GM19395 (cell line): ENCODE data around the gene CYP4X1.
"Not testable (repeated sequence)": the region's sequence is repeated elsewhere in the genome, so short reads cannot be mapped to it uniquely, and the experiment has no call there.

Experiments
- ATAC-seq: cut with Tn5 transposase; IDR thresholded peaks from one replicate; pipeline ENCODE4 v1.9.1; 2021; ENCODE audit warnings: mild to moderate bottlenecking, moderate library complexity; ENCODE audit not compliant: unreplicated experiment

The CYP4X1 gene

GRCh38 chr1:47023268-47024140 is at the start of gene CYP4X1:
CYP4X1 (plus strand) TSS chr1:47023669; CDS start chr1:47023818, 149 bp downstream.
- no peak for ATAC-seq

GRCh38 chr1:46983166-46983829 is 40.2 kb upstream of the CYP4X1 start:
- no peak for ATAC-seq

GRCh38 chr1:46983830-46984586 is 39.5 kb upstream of the CYP4X1 start:
- ATAC-seq = no peak

GRCh38 chr1:46990541-46990940 is 32.9 kb upstream of the CYP4X1 start:
- ATAC-seq = not testable (repeated sequence)

- ATAC-seq = no peak
Observed at GRCh38 chr1:46991083-46991923, 32.2 kb upstream of the CYP4X1 start.

- no peak for ATAC-seq
Observed at GRCh38 chr1:46996659-46997281, 26.7 kb upstream of the CYP4X1 start.

GRCh38 chr1:47002211-47002610 is 21.3 kb upstream of the CYP4X1 start:
- no peak for ATAC-seq

- ATAC-seq = no peak
Observed at GRCh38 chr1:47003896-47004403, 19.5 kb upstream of the CYP4X1 start.

- ATAC-seq = not testable (repeated sequence)
Observed at GRCh38 chr1:47006437-47006836, 17.0 kb upstream of the CYP4X1 start.

GRCh38 chr1:47013293-47013692 is 10.2 kb upstream of the CYP4X1 start:
- ATAC-seq = no peak

GRCh38 chr1:47021070-47021469 is 2.4 kb upstream of the CYP4X1 start:
- ATAC-seq = no peak

GRCh38 chr1:47024141-47024801 is 802 bp downstream of the CYP4X1 start:
- no peak for ATAC-seq

GRCh38 chr1:47030170-47030805 is 6.8 kb downstream of the CYP4X1 start:
- ATAC-seq = no peak

GRCh38 chr1:47031059-47031458 is 7.6 kb downstream of the CYP4X1 start:
- no peak for ATAC-seq

GRCh38 chr1:47031585-47031984 is 8.1 kb downstream of the CYP4X1 start:
- ATAC-seq = no peak

- ATAC-seq = no peak
Observed at GRCh38 chr1:47036764-47037163, 13.3 kb downstream of the CYP4X1 start.

GRCh38 chr1:47059376-47059775 is 35.9 kb downstream of the CYP4X1 start:
- no peak for ATAC-seq

- ATAC-seq = no peak
Observed at GRCh38 chr1:47067097-47067594, 43.7 kb downstream of the CYP4X1 start, which contains the start of gene CYP4Z1. CYP4Z1 (plus strand) TSS chr1:47067231; CDS start chr1:47067491, 260 bp downstream.
